ENCODE data around the gene KRTAP9-2.
A peak's percentile ranks its signal among the peaks of the same experiment; 100 is the strongest.
"Not testable (repeated sequence)": the region's sequence is repeated elsewhere in the genome, so short reads cannot be mapped to it uniquely, and the experiment has no call there.

Gene KRTAP9-2, protein sequence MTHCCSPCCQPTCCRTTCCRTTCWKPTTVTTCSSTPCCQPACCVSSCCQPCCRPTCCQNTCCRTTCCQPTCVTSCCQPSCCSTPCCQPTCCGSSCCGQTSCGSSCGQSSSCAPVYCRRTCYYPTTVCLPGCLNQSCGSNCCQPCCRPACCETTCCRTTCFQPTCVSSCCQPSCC

DNA sequence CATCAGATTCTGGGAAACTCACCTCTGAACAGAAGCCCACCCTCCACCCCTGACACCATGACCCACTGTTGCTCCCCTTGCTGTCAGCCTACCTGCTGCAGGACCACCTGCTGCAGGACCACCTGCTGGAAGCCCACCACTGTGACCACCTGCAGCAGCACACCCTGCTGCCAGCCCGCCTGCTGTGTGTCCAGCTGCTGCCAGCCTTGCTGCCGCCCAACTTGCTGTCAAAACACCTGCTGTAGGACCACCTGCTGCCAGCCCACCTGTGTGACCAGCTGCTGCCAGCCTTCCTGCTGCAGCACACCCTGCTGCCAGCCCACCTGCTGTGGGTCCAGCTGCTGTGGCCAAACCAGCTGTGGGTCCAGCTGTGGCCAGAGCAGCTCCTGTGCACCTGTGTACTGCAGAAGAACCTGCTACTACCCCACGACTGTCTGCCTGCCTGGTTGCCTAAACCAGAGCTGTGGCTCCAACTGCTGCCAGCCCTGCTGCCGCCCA, at the start of gene KRTAP9-2:
KRTAP9-2 (plus strand) TSS at position 51 of the 498 bp plus-strand sequence; CDS start at position 58, 7 bp downstream.
- DNase-seq = not testable (repeated sequence)

DNA sequence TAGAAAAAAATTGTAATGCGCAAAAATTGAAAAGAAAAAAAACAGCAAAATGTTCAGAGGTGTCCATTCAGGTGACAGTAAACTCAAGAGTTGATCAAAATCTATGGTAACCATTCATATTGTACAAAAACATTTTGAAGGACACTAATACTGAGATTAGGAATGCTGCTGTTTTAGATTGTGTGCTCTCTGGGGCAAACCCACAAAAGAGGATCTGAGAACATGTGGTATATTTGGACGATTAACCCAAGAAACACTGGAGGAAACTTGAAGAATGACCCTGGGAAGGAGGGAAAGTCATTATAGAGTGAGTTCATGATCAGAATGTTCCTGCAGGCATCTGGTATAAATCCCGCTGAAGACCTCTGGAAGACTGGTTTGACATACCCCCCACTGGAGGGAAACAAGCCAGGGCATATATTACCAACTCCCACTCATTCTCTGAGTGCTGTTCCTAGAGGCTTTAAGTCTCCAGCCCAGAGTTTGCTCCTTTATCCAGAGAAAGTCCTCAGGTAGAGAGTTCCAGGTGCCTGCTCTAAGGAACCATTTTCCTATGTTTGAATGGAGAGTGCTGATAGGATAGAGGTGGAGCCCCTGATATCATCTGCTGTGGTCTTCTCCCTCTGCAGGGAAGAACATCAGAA, 49.6 kb upstream of the KRTAP9-2 start:
- no peak for DNase-seq

DNA sequence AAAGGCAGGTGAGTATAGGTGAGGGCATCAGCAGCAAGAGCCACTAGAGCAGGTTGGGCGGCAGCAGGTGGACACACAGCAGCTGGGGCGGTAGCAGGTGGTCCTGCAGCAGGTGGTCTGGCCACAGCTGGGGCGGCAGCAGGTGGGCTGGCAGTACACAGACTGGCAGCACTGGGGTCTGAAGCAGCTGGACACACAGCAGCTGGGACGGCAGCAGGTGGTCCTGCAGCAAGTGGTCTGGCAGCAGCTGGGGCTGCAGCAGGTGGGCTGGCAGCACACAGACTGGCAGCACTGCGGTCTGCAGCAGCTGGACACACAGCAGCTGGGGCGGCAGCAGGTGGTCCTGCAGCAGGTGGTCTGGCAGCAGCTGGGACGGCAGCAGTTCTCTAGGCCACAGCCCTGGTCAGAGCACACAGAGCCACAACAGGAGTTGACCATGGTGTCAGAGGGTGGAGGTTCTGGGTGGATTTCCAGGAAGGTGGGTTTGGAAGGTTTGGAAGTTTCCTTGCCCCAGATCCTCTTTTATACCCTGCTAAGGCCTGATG, 48.6 kb upstream of the KRTAP9-2 start, which contains the start of gene KRTAP4-2:
KRTAP4-2 (minus strand) TSS at position 495 of the 545 bp plus-strand sequence; CDS start at position 438, 57 bp downstream.
- DNase-seq = no peak

DNA sequence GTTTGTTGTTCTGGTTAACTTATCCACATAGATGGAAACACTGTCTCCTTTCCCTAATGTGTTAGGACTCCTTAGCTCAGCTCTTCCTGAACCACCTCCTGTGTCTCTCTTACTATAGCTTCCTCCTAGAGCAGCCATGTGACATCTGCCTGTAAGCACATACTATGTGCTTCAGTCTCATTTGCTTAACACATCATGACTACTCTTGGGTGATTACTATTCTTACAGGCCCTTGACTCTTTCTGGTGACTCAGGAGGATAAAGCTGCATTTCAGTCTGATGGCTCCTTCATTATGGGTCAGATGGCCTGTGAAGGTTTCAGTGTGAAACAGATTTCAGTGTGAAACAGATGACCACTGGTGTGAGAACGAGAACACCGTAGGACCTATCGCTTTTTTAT, 48.1 kb upstream of the KRTAP9-2 start:
- DNase-seq = no peak

- no peak for DNase-seq
Measured at GRCh38 chr17:41178843-41179616, 47.4 kb upstream of the KRTAP9-2 start.

- no peak for DNase-seq
Measured at GRCh38 chr17:41184480-41184961, 41.9 kb upstream of the KRTAP9-2 start, which contains the start of gene KRTAP4-1. TSS of gene KRTAP4-1 (minus strand) at chr17:41184911. CDS start at chr17:41184854, 57 bp downstream.

DNA sequence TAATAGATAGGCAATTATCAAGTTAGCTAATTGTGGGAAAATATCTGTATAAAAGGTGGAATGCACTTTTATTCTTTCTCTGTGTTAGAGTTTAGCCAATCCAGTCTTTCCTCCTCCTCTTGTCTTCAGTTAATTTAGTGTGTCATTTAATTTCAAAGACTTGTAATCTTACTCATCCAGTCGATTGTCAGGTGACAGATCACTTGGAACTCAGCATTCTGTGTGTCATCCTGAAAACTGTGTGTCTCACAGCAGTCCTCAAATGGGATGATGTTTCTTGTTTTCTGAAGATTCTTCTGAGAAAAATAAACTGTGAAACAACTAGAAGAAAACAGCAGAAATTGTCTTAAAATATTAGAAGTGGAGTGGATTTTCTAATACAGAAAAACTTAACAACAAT, 41.4 kb upstream of the KRTAP9-2 start:
- no peak for DNase-seq

DNA sequence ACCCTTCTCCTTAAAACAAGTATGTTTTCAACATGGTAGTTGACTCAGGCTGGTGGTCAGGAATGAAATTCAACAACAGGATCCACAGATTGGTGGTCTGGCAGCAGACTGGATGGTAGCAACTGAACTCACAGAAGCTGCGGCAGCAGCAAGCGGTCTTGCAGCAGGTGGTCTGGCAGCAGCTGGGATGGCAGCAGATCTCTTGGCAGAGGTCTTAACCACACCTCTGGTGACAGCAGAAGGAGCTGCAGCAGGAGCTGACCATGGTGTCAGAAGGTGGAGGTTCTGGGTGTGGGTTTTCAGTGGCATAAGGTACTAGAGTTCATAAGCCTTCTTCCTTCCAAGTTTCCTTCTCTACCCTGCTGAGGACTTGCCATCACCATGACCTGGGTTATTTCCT, 39.6 kb upstream of the KRTAP9-2 start:
- DNase-seq = no peak

DNA sequence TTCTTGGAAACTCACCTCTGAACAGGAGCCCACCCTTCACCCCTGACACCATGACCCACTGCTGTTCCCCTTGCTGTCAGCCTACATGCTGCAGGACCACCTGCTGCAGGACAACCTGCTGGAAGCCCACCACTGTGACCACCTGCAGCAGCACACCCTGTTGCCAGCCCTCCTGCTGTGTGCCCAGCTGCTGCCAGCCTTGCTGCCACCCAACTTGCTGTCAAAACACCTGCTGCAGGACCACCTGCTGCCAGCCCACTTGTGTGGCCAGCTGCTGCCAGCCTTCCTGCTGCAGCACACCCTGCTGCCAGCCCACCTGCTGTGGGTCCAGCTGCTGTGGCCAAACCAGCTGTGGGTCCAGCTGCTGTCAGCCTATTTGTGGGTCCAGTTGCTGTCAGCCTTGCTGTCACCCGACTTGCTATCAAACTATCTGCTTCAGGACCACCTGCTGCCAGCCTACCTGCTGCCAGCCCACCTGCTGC, 36.6 kb upstream of the KRTAP9-2 start, which contains the start of gene KRTAP9-1:
KRTAP9-1 (plus strand) TSS at position 51 of the 482 bp plus-strand sequence; CDS start at position 51, 0 bp downstream.
- not testable (repeated sequence) for DNase-seq

DNA sequence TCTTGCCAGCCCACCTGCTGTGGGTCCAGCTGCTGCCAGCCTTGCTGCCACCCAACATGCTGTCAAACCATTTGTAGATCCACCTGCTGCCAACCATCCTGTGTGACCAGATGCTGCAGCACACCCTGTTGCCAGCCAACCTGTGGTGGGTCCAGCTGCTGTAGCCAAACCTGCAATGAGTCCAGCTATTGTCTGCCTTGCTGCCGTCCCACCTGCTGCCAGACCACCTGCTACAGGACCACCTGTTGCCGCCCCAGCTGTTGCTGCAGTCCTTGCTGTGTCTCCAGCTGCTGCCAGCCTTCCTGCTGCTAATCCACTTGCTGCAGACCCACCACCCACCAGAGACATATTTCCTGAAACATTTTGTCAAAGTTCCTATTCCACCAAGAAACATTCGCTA, 36.1 kb upstream of the KRTAP9-2 start:
- DNase-seq = no peak

DNA sequence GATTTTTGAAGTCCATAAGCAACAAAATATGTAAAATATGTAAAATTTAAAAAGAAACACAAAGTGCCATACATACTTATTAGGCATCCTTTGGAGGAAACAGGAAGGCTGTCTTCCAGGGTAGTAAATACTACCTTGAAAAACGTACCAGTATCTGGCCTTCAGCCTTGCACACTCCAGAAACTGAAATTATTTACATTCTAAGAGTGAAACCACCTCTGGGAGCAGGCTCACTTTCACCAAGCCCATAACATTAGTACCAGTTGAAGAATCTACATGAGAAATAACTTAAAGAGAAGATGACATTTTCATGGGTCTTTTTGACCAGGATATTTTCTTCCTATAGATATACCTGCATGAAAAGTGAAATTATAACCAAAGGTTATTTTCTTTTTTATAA, 30.4 kb upstream of the KRTAP9-2 start:
- no peak for DNase-seq

DNA sequence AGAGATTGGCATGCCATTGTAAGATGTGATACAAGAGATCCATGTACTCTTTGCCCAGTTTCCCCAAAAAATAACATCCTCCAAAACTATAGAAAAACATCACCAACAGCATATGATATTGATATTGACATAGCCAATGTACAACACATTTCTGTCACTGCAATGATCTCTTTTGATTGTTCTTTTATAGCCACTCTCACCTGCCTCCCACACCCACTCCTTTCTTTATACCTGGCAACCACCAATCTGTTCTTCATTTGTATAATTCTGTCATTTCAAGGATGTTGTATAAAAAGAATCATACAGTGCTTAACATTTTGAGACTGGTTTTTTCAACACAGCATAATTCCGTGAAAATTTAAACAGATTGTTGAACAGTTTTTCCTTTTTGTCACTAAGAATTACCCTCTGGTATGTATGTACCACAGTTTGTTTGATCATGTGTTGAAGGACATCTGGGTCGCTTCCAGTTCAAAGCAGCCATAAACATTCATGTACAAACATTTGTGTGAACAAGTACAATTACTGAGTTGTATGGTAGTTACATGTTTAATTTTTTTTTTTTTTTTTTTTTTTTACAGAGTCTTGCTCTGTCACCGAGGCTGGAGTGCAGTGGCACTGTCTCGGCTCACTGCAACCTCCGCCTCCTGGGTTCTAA, 26.9 kb upstream of the KRTAP9-2 start:
- DNase-seq = no peak

DNA sequence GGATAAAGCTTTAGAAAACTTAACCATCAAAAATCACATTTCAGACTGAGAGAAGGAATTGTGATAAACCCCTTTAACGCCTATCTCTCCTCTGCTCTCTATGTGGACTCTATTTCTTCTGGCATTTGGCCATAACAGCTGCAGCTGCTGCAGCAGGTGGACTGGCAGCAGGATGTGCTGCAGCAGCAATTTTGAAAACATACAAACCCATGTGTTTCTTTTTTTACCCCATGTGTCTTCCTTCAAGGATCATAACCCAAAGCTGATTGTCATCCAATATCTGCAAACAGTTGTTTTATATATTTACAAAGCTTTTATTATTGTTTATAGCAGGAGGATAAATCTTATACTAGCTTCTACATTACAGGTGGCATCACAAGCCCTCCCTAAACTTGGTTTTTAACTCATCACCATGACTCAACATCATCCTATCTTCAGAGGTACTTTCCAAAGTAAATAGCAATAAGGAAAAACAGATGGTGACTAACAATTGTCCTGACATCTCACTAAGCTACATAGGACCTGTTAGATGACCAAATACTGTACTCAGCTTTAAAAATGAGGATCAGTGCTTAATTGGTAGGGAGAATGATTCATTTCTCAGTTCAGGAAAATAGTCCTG, 14.5 kb upstream of the KRTAP9-2 start:
- DNase-seq = no peak

- peak; percentile 29 for DNase-seq
Measured at GRCh38 chr17:41212524-41213169, 13.8 kb upstream of the KRTAP9-2 start.

DNA sequence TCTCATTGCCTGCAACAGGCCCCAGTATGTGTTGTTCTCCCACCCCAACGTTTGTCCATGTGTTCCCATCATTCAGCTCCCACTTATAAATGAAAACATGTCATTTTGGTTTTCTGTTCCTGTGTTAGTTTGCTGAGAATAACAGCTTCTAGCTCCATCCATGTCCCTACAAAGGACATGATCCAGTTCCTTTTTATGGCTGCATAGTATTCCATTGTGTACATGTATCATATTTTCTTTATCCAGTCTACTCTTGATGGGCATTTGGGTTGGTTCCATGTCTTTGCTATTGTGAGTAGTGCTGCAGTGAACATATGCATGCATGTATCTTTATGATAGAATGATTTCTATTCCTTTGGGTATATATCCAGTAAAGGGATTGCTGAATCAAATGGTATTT, 10.8 kb upstream of the KRTAP9-2 start:
- no peak for DNase-seq

- DNase-seq = no peak
Measured at GRCh38 chr17:41223821-41224220, 2.6 kb upstream of the KRTAP9-2 start.

DNA sequence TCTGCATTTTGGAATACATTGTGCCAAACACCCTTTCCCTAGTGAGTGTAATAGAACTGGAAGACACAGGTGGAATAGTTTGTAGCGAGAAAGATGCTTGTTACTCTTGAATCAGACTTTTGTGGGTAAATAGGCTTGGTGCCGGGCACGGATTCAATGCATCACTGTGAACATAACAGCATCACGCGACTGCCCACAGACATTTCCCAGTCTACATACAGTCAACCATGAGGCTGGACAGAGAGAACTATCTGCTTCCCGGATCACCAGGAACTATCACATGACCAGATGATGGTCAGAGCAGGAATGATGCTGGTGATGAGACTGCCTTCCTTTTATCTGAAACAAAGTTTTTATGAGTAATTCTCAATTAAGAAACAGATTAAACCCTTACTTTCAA, 397 bp upstream of the KRTAP9-2 start:
- DNase-seq = no peak

DNA sequence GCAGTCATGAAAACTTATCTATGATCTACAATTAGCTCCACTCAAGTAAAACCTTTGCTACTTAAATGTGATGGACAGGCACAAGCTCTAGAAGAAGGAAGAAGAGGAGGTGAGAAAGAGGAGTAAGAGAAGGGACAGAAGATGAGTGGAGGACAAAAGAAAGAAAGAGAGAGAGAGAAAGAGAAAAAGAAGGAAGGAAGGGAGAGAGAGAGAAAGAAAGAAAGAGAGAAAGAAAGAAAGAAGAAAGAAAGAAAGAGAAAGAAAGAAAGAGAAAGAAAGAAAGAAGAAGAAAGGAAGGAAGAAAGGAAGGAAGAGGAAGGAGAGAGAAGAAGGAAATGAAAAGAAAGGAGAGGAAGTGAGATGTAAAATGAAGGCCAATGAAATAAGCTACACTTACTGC, 3.6 kb downstream of the KRTAP9-2 start:
- DNase-seq = no peak

DNA sequence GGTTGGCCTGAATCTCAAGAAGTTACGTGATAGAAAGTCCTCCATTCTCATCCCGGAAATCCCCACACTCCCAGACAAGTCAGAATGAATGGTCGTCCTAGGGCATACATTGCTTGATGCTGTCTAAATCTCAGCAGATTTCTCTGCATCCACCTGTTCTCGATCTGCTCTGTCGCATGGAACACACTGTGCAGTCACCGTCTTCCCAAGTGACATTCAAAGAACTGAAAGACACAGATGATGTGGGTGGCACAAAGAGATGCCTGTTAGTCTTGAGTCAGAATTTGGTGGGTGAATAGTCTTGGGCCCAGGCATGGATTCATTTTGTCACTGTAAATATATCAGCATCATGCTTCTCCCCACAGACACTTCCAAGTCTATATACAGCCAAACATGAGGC, 5.3 kb downstream of the KRTAP9-2 start:
- DNase-seq = no peak

DNA sequence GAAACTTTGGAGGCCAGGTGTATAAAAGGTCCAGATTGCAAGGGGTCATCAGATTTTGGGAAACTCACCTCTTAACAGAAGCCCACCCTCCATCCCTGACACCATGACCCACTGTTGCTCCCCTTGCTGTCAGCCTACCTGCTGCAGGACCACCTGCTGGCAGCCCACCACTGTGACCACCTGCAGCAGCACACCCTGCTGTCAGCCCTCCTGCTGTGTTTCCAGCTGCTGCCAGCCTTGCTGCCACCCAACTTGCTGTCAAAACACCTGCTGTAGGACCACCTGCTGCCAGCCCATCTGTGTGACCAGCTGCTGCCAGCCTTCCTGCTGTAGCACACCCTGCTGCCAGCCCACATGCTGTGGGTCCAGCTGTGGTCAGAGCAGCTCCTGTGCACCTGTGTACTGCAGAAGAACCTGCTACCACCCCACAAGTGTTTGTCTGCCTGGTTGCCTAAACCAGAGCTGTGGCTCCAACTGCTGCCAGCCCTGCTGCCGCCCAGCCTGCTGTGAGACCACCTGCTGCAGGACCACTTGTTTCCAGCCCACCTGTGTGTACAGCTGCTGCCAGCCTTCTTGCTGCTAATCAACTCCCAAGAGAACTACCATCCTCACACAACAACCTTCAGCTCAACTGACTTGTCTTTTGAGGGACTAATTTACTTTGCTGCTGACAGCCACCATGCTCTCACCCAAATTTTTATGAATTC, 6.1 kb downstream of the KRTAP9-2 start, which contains the start of gene KRTAP9-3:
KRTAP9-3 (plus strand) TSS at position 51 of the 707 bp plus-strand sequence; CDS start at position 104, 53 bp downstream.
- not testable (repeated sequence) for DNase-seq
